GM12872 (cell line): ENCODE measurements around the gene ZMYND15.
A peak's percentile ranks its signal among the peaks of the same experiment; 100 is the strongest.

Experiments
- TF ChIP-seq, protein P1 (sequence below): IDR thresholded peaks from 3 replicates; pipeline ENCODE4 v1.5.1; 2011; ENCODE audit warnings: low read depth, mild to moderate bottlenecking, low read length, moderate library complexity; ENCODE audit not compliant: insufficient read depth

Gene ZMYND15

GRCh38 chr17:4721203-4722135 lies 18.2 kb upstream of the ZMYND15 start:
- TF ChIP-seq, protein P1, sequence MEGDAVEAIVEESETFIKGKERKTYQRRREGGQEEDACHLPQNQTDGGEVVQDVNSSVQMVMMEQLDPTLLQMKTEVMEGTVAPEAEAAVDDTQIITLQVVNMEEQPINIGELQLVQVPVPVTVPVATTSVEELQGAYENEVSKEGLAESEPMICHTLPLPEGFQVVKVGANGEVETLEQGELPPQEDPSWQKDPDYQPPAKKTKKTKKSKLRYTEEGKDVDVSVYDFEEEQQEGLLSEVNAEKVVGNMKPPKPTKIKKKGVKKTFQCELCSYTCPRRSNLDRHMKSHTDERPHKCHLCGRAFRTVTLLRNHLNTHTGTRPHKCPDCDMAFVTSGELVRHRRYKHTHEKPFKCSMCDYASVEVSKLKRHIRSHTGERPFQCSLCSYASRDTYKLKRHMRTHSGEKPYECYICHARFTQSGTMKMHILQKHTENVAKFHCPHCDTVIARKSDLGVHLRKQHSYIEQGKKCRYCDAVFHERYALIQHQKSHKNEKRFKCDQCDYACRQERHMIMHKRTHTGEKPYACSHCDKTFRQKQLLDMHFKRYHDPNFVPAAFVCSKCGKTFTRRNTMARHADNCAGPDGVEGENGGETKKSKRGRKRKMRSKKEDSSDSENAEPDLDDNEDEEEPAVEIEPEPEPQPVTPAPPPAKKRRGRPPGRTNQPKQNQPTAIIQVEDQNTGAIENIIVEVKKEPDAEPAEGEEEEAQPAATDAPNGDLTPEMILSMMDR = no peak

DNA sequence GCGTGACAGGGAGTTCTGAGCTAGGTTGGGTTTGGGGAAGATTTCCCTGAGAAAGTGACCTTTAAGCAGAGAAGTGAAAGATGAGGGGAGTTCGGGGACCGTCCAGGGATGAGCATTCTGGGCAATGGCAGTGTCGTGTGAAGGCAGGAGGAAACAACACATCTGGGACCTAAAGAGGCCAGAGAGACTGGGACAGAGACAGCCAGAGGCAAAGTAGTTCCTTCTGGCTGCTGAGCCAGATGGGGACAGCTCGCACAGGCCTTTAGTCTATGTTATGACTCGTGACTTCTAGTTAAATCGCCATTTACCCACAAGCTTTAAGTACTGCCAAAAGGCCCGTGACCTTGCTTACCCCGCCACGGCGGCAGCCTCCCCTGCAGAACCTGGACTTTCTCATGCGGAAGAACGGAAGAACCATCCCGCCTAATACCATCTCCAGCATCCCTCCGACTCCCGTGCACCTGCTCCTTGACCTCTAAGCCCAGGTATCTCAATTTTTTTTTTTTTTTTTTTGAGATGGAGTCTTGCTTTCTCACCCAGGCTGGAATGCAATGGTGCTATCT lies 16.9 kb upstream of the ZMYND15 start:
- TF ChIP-seq, protein P1 = no peak

- TF ChIP-seq, protein P1 = no peak
Observed at GRCh38 chr17:4724650-4725049, 15.0 kb upstream of the ZMYND15 start.

- TF ChIP-seq, protein P1 = no peak
Observed at GRCh38 chr17:4725646-4726310, 13.9 kb upstream of the ZMYND15 start.

- TF ChIP-seq, protein P1 = no peak
Observed at GRCh38 chr17:4728124-4728523, 11.5 kb upstream of the ZMYND15 start.

DNA sequence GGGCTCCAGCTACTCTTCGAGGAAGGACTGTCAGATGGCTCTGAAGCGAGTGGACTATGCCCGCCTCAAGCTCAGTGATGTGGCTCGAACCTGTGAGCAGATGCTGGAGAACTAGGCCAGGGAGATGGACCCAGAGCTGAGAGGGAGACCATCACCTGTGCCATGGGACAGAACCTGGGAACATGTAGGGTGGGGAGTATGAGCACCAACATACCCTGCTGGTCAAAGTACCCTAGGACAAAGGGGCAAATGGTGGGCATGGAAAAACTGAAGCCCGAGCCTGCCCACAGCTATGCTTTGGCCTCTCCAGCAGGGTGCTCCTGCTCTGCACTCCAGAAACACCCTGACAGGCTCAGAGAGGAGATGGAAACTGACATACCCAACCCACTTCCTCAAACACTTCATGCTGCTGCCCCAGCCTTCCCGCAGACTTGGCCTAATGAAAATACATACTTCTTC lies 6.5 kb upstream of the ZMYND15 start:
- TF ChIP-seq, protein P1 = peak; percentile 68

DNA sequence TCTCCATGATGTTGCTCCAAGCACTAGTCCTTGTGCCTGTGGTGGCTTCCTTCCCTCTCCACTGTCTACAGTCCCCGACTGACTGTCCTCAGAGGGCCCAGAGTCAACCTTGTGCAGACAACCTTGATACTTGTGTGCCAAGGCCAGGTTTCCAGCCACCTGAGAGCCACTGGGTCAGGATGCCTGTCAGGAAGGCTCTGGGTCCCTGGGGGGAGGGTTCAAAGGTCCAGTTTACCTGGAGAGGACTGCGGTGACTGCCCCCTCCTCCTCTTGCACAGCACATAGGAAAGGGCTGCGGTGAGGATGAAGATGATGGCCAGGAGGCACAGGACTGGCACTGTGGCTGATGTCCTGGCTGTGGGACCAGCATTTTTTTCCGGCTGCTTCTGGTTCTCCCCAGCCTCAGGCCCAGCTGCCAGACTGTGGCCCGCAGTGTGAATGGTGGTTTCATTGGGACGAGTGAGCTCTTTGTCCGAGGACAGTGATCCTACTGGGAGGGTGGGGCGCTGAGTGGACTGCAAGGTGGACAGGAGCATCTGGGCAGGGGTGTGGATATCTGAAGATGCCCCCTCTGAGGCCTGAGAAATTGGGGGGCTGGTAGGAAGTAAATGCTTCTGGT lies 4.7 kb upstream of the ZMYND15 start:
- TF ChIP-seq, protein P1 = no peak
